Dendritic cell treated with granulocyte-macrophage colony-stimulating factor and Interleukin-4, amounts not matched to agents 40 ng/mL and 50 ng/mL, for 4 days (primary cell): ENCODE results near the gene MBD3L5.
"Not testable (repeated sequence)": the region's sequence is repeated elsewhere in the genome, so short reads cannot be mapped to it uniquely, and the experiment has no call there.

Source experiments
- H3K27ac Mint-ChIP-seq: one replicate; pipeline ENCODE4 v1.8.0; 2022; ENCODE audit warnings: mild to moderate bottlenecking, mixed read lengths
- H3K27me3 Mint-ChIP-seq: one replicate; pipeline ENCODE4 v1.8.0; 2022; ENCODE audit warnings: mild to moderate bottlenecking, mixed read lengths
- H3K36me3 Mint-ChIP-seq: one replicate; pipeline ENCODE4 v1.8.0; 2022; ENCODE audit warnings: low read depth, mixed read lengths
- H3K4me1 Mint-ChIP-seq: one replicate; pipeline ENCODE4 v1.8.0; 2022; ENCODE audit warnings: low read depth, mixed read lengths
- H3K4me3 Mint-ChIP-seq: one replicate; pipeline ENCODE4 v1.8.0; 2022; ENCODE audit warnings: mild to moderate bottlenecking, moderate library complexity, mixed read lengths
- H3K9me3 Mint-ChIP-seq: one replicate; pipeline ENCODE4 v1.8.0; 2022; ENCODE audit warnings: mixed read lengths
- intact Hi-C: fragments of 100-400 bp; cut with micrococcal nuclease; formaldehyde crosslinking; loops from one replicate; pipeline ENCODE4 v1.15.0; 2022

MBD3L5 gene

DNA sequence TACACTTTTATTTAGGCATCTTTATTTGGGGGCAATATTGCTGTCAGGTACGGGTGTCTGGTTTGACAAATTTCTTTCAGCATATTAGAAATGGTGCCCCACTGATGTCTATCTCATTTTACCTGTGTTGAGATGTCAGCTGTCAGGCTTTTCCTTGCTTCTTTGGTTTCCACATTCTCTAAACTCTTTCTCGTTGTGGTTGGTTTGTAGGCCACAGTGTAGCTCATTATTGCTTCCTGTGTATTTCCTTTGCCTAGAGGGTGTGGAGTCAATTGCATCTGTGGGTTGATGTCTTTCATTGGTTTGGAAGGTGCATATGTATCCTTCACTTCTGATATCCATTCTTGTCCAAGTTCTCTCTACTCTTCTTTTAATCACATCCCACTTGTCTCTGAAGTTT, 29.6 kb downstream of the MBD3L5 start:
- intact Hi-C loops, H3K4me1 Mint-ChIP-seq, H3K9me3 Mint-ChIP-seq, H3K27ac Mint-ChIP-seq, H3K4me3 Mint-ChIP-seq, H3K36me3 Mint-ChIP-seq, H3K27me3 Mint-ChIP-seq: not testable (repeated sequence)

- Mint-ChIP-seq H3K4me1 (no peaks in the 10 kb centered on the region), H3K27me3 (no peaks in the 10 kb centered on the region), H3K27ac (no peak overlapping the region), H3K4me3 (no peak overlapping the region), H3K36me3 (no peaks in the 10 kb centered on the region), H3K9me3 (no peaks in the 10 kb centered on the region)
- intact Hi-C loops = no loop called here
These were observed 33.0 kb downstream of the MBD3L5 start for GRCh38 chr19:7063339-7063738.

- Mint-ChIP-seq H3K27ac (peak overlapping the region; percentile 5), H3K9me3 (no peaks in the 10 kb centered on the region), H3K27me3 (no peaks in the 10 kb centered on the region), H3K4me1 (peaks cover 3% of the 10 kb centered on the region), H3K36me3 (no peaks in the 10 kb centered on the region), H3K4me3 (no peak overlapping the region)
- intact Hi-C loops = no loop called here
These were observed 33.5 kb downstream of the MBD3L5 start for GRCh38 chr19:7063764-7064418.

DNA sequence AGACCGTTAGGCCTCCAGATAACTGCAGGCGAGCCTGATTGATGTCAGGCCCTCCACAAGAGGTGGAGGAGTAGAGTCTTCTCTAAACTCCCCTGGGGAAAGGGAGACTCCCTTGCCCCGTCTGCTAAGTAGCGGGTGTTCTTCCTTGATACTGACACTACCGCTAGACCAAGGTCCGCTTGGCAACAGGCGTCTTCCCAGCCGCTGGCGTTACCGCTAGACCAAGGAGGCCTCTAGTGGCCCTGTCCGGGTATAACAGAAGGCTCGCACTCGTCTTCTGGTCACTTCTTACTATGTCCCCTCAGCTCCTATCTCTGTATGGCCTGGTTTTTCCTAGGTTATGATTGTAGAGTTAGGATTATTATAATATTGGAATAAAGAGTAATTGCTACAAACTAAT, 36.7 kb downstream of the MBD3L5 start:
- Mint-ChIP-seq H3K36me3 (peaks cover 25% of the 10 kb centered on the region), H3K4me1 (peaks cover 11% of the 10 kb centered on the region)
- H3K9me3 Mint-ChIP-seq, H3K27ac Mint-ChIP-seq, intact Hi-C loops, H3K27me3 Mint-ChIP-seq, H3K4me3 Mint-ChIP-seq: not testable (repeated sequence)

DNA sequence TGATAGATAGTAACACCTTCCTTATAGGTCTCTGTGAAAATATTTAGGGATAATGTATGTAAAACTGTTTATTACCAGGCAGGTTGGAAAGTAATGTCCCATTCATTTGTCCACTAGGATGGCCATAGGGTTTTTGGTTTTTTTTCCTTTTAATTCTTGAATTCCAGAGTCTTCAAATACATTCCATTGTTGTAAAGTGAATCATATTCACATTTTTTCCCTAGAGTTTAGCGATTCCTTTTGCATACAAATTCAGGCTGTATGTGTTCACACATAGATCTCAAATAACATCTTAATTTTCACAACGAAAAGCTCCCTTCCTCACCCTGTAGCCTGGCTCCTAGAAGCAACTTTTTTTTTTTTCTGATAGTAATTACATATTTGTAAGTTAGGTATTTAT, 37.3 kb downstream of the MBD3L5 start:
- Mint-ChIP-seq H3K4me1 (peaks cover 11% of the 10 kb centered on the region), H3K4me3 (no peak overlapping the region), H3K27ac (no peak overlapping the region), H3K27me3 (no peaks in the 10 kb centered on the region), H3K9me3 (no peaks in the 10 kb centered on the region), H3K36me3 (peaks cover 31% of the 10 kb centered on the region)
- intact Hi-C loops = no loop called here

GRCh38 chr19:7068599-7068998, 38.2 kb downstream of the MBD3L5 start:
- H3K36me3 Mint-ChIP-seq = peaks cover 40% of the 10 kb centered on the region
- H3K9me3 Mint-ChIP-seq = no peaks in the 10 kb centered on the region
- intact Hi-C loops = no loop called here
- peak overlapping the region; percentile 97 for H3K27ac Mint-ChIP-seq
- peak overlapping the region; percentile 97 for H3K4me3 Mint-ChIP-seq
- H3K4me1 Mint-ChIP-seq = peaks cover 11% of the 10 kb centered on the region
- H3K27me3 Mint-ChIP-seq = no peaks in the 10 kb centered on the region

DNA sequence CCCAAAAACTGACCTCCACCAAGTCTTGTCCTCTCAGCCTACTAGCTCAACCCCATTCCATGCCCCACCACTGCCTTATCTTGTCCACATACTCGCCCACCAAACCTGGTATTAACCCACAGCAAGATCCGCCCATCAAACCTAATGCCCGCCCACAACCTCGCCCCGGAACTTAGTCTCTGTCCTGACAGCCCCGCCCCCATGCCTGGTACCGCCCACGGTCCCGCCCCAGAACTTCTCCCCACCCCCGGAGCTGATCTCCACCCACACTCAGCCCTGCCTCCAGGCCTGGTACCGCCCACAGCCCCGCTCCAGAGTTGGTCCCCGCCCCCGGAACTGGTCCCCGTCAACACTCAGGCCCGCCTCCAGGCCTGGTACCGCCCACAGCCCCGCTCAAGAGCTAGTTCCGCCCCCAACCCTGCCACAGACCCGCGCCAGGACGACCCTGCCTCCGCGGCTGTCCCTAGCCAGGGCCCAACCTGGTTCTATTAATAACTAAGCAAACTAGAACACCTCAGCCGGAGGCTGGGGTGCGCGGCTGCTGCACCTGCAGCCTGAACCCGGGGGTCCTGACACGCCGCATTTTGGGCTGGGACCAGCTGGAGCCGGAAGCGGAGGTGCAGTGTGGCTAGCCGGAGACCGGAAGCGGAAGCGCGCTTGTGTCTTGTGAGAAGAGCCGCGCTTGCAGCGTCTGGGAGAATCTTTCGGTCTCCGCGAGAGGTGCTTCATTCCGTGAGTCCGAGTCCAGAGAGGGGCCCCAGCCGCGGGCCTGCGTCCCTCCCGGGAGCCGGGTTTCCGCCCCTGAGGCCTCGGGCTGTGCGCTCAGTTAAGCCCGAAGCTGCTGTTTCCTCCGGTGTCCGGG, 38.9 kb downstream of the MBD3L5 start, which contains the start of gene ZNF557:
Gene ZNF557, plus strand, starts transcription at position 662 of the 862 bp plus-strand sequence. CDS start 5,372 bp downstream, outside the sequence.
- H3K4me3 Mint-ChIP-seq = peak within 1 kb of the TSS; percentile 97
- intact Hi-C loops = no loop called here
- H3K27me3 Mint-ChIP-seq = no peaks in the 10 kb centered on the region
- H3K36me3 Mint-ChIP-seq = peaks cover 47% of the 10 kb centered on the region
- H3K27ac Mint-ChIP-seq = peak within 1 kb of the TSS; percentile 97
- peaks cover 3% of the 10 kb centered on the region for H3K9me3 Mint-ChIP-seq
- H3K4me1 Mint-ChIP-seq = peaks cover 11% of the 10 kb centered on the region

GRCh38 chr19:7069904-7070226, 39.5 kb downstream of the MBD3L5 start:
- intact Hi-C loops = no loop called here

DNA sequence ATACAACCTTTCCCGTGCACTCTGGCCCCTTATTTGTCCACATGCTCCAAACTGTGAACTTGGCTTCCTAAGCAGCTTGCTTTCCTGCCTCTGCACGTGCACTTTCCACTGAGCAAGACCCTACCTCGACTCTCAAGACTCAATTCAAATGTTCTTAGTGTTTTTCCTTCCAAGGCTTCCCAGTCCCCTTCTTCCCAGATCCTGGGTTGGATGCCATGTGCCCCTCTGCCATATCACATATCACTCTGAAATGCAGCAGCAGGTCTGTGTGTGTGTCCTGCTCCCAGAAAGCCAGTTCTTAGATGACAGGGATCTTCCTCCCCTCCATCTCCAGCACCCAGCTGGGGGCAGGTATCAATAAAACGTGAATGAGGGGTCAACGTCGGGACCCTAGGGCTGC, 42.2 kb downstream of the MBD3L5 start:
- no peak overlapping the region for H3K4me3 Mint-ChIP-seq
- no peaks in the 10 kb centered on the region for H3K27me3 Mint-ChIP-seq
- no peak overlapping the region for H3K27ac Mint-ChIP-seq
- peaks cover 36% of the 10 kb centered on the region for H3K9me3 Mint-ChIP-seq
- H3K4me1 Mint-ChIP-seq = peaks cover 11% of the 10 kb centered on the region
- H3K36me3 Mint-ChIP-seq = peaks cover 80% of the 10 kb centered on the region
- intact Hi-C loops = no loop called here

More at GRCh38 chr19:7069904-7070226, 39.5 kb downstream of the MBD3L5 start:
- peak overlapping the region; percentile 97 for H3K4me3 Mint-ChIP-seq
- peaks cover 11% of the 10 kb centered on the region for H3K4me1 Mint-ChIP-seq
- H3K27me3 Mint-ChIP-seq = no peaks in the 10 kb centered on the region
- peaks cover 9% of the 10 kb centered on the region for H3K9me3 Mint-ChIP-seq
- H3K36me3 Mint-ChIP-seq = peaks cover 53% of the 10 kb centered on the region
- peak overlapping the region; percentile 97 for H3K27ac Mint-ChIP-seq

- intact Hi-C loops = no loop called here
- H3K9me3 Mint-ChIP-seq = peaks cover 58% of the 10 kb centered on the region
These were observed 44.4 kb downstream of the MBD3L5 start for GRCh38 chr19:7074705-7075282.

GRCh38 chr19:7076151-7076550, 45.8 kb downstream of the MBD3L5 start:
- Mint-ChIP-seq H3K9me3 (peaks cover 72% of the 10 kb centered on the region), H3K27ac (no peak overlapping the region), H3K4me3 (no peak overlapping the region), H3K27me3 (no peaks in the 10 kb centered on the region), H3K4me1 (peaks cover 5% of the 10 kb centered on the region), H3K36me3 (peaks cover 100% of the 10 kb centered on the region)
- intact Hi-C loops = no loop called here

More at GRCh38 chr19:7074705-7075282, 44.4 kb downstream of the MBD3L5 start:
- H3K4me3 Mint-ChIP-seq = no peak overlapping the region
- H3K36me3 Mint-ChIP-seq = peaks cover 96% of the 10 kb centered on the region
- H3K27me3 Mint-ChIP-seq = no peaks in the 10 kb centered on the region
- H3K4me1 Mint-ChIP-seq = peaks cover 5% of the 10 kb centered on the region
- no peak overlapping the region for H3K27ac Mint-ChIP-seq

DNA sequence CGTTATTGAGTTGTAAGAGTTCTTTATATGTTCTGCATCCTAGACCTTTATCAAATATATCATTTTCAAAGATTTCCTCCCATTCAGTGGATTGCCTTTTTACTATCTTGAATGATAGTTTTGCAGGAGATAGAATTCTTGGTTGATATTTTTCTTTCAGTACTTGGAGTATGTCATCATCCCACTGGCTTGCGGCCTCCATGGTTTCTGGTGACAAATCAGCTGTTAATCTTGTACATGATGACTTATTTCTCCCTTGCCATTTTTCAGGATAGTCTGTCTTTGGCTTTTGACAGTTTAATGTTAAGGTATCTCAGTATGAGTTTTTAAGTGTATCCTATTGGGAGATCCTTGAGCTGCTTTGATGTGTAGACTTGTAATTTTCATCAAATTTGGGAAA, 47.6 kb downstream of the MBD3L5 start:
- peaks cover 85% of the 10 kb centered on the region for H3K9me3 Mint-ChIP-seq
- H3K27me3 Mint-ChIP-seq = no peaks in the 10 kb centered on the region
- no peaks in the 10 kb centered on the region for H3K4me1 Mint-ChIP-seq
- intact Hi-C loops = no loop called here
- no peak overlapping the region for H3K27ac Mint-ChIP-seq
- no peak overlapping the region for H3K4me3 Mint-ChIP-seq
- H3K36me3 Mint-ChIP-seq = peaks cover 100% of the 10 kb centered on the region
